ENCODE data around the gene CLIC3.

The CLIC3 gene

GRCh38 chr9:136995772-136996311 is 526 bp downstream of the CLIC3 start:
- H3K4me2 ChIP-seq, result peak overlapping the region; percentile 81 to 93 (median 89)
- peaks cover 68 to 88% (median 79%) of the 10 kb centered on the region in 10 experiments for H3K4me1 ChIP-seq
- H3K36me3 ChIP-seq, result peaks cover 0 to 19% (median 8%) of the 10 kb centered on the region in 11 experiments; a peak in 10 of 22 replicates
- H3K27me3 ChIP-seq, result no peaks in the 10 kb centered on the region; a peak in 1 of 22 replicates
- H3K9me3 ChIP-seq (replicated peaks in 1 of 11), result no peaks in the 10 kb centered on the region
- H3K27ac ChIP-seq, result peak overlapping the region in 9 of 11 experiments; percentile 32 to 89 (median 76); a peak in 19 of 22 replicates
- H3K9ac ChIP-seq, result peak overlapping the region; percentile 47 to 71 (median 57); a peak in 19 of 22 replicates
- TF ChIP-seq Cebpa-rat (IDR thresholded peaks at IDR 0.05), result no peak
- peaks cover 0 to 32% (median 11%) of the 10 kb centered on the region in 11 experiments; a peak in 14 of 22 replicates for H4K20me1 ChIP-seq
- H3K4me3 ChIP-seq, result peak overlapping the region in 2 of 10 experiments; percentile 40 to 44; a peak in 4 of 20 replicates

- no peak overlapping the region for H3K27ac ChIP-seq
- TF ChIP-seq Cebpa-rat (IDR thresholded peaks at IDR 0.05), result no peak
- H3K4me2 ChIP-seq, result peak overlapping the region in 8 of 11 experiments; percentile 81 to 92 (median 89); a peak in 13 of 22 replicates
- peaks cover 0 to 19% (median 8%) of the 10 kb centered on the region in 11 experiments; a peak in 10 of 22 replicates for H3K36me3 ChIP-seq
- H4K20me1 ChIP-seq, result peaks cover 0 to 32% (median 11%) of the 10 kb centered on the region in 11 experiments; a peak in 14 of 22 replicates
- H3K27me3 ChIP-seq, result no peaks in the 10 kb centered on the region; a peak in 2 of 22 replicates
- no peak overlapping the region; a peak in 1 of 22 replicates for H3K9ac ChIP-seq
- no peak overlapping the region for H3K4me3 ChIP-seq
- no peaks in the 10 kb centered on the region for H3K9me3 ChIP-seq (replicated peaks in 1 of 11)
- H3K4me1 ChIP-seq, result peaks cover 64 to 84% (median 75%) of the 10 kb centered on the region in 10 experiments
Observed at GRCh38 chr9:136995362-136995761, 1.0 kb downstream of the CLIC3 start.

GRCh38 chr9:136994888-136995230 is 1.5 kb downstream of the CLIC3 start:
- H3K27ac ChIP-seq, result no peak overlapping the region
- peaks cover 59 to 79% (median 70%) of the 10 kb centered on the region in 10 experiments for H3K4me1 ChIP-seq

GRCh38 chr9:136994180-136994887 is 2.0 kb downstream of the CLIC3 start:
- Histone ChIP-seq H3K27ac (0 out of 22 replicates have a peak overlapping the region, but pooled peaks of 1 of the 11 experiments have one; percentile 14), H3K27me3 (no peaks in the 10 kb centered on the region; a peak in 2 of 22 replicates), H3K4me2 (peak overlapping the region; percentile 96 to 100 (median 99); a peak in 18 of 22 replicates), H4K20me1 (peaks cover 0 to 32% (median 11%) of the 10 kb centered on the region in 11 experiments; a peak in 14 of 22 replicates), H3K9me3 (replicated peaks in 1 of 11) (no peaks in the 10 kb centered on the region), H3K9ac (peak overlapping the region in 8 of 11 experiments; percentile 82 to 90 (median 85); a peak in 10 of 22 replicates), H3K4me3 (peak overlapping the region in 1 of 10 experiments; percentile 85; a peak in 1 of 20 replicates), H3K36me3 (peaks cover 0 to 19% (median 8%) of the 10 kb centered on the region in 11 experiments; a peak in 10 of 22 replicates), H3K4me1 (peaks cover 54 to 73% (median 64%) of the 10 kb centered on the region in 10 experiments)
- TF ChIP-seq Cebpa-rat (IDR thresholded peaks at IDR 0.05), result no peak

More at GRCh38 chr9:136994888-136995230, 1.5 kb downstream of the CLIC3 start:
- H3K9ac ChIP-seq, result no peak overlapping the region
- H3K4me3 ChIP-seq, result no peak overlapping the region
- H4K20me1 ChIP-seq, result peaks cover 0 to 32% (median 11%) of the 10 kb centered on the region in 11 experiments; a peak in 14 of 22 replicates
- no peak for TF ChIP-seq Cebpa-rat (IDR thresholded peaks at IDR 0.05)
- H3K9me3 ChIP-seq (replicated peaks in 1 of 11), result no peaks in the 10 kb centered on the region
- H3K27me3 ChIP-seq, result no peaks in the 10 kb centered on the region; a peak in 2 of 22 replicates
- H3K36me3 ChIP-seq, result peaks cover 0 to 19% (median 8%) of the 10 kb centered on the region in 11 experiments; a peak in 10 of 22 replicates
- H3K4me2 ChIP-seq, result peak overlapping the region in 5 of 11 experiments; percentile 81 to 92 (median 89); a peak in 6 of 22 replicates

- no peaks in the 10 kb centered on the region for H3K9me3 ChIP-seq (replicated peaks in 1 of 11)
- H3K27ac ChIP-seq, result peak overlapping the region in 10 of 11 experiments; percentile 66 to 90 (median 82); a peak in 21 of 22 replicates
- H3K27me3 ChIP-seq, result peaks cover 0 to 12% (median under 1%) of the 10 kb centered on the region in 11 experiments; a peak in 6 of 22 replicates
- peaks cover 0 to 32% (median 11%) of the 10 kb centered on the region in 11 experiments; a peak in 14 of 22 replicates for H4K20me1 ChIP-seq
- peaks cover 0 to 19% (median 8%) of the 10 kb centered on the region in 11 experiments; a peak in 10 of 22 replicates for H3K36me3 ChIP-seq
- no peak for TF ChIP-seq Cebpa-rat (IDR thresholded peaks at IDR 0.05)
- peak overlapping the region; percentile 96 to 100 (median 99) for H3K4me2 ChIP-seq
- H3K4me3 ChIP-seq, result peak overlapping the region; percentile 64 to 88 (median 81)
- H3K9ac ChIP-seq, result peak overlapping the region; percentile 80 to 90 (median 85)
- H3K4me1 ChIP-seq, result peaks cover 39 to 59% (median 50%) of the 10 kb centered on the region in 10 experiments
Observed at GRCh38 chr9:136992819-136993369, 3.5 kb downstream of the CLIC3 start.

GRCh38 chr9:136991993-136992818 is 4.2 kb downstream of the CLIC3 start, which contains the start of gene PAXX:
Gene PAXX (plus strand): TSS chr9:136992422. CDS start chr9:136992444, 22 bp downstream.
- Histone ChIP-seq H3K27ac (peak within 1 kb of the TSS in 10 of 11 experiments; percentile 66 to 90 (median 82); a peak in 21 of 22 replicates), H3K4me2 (peak within 1 kb of the TSS; percentile 96 to 100 (median 99)), H3K9ac (peak within 1 kb of the TSS; percentile 80 to 90 (median 85)), H4K20me1 (peaks cover 0 to 32% (median 11%) of the 10 kb centered on the region in 11 experiments; a peak in 14 of 22 replicates), H3K4me1 (peaks cover 32 to 52% (median 43%) of the 10 kb centered on the region in 10 experiments), H3K4me3 (peak within 1 kb of the TSS; percentile 64 to 88 (median 81)), H3K36me3 (peaks cover 0 to 19% (median 8%) of the 10 kb centered on the region in 11 experiments; a peak in 10 of 22 replicates), H3K9me3 (replicated peaks in 1 of 11) (no peaks in the 10 kb centered on the region), H3K27me3 (peaks cover 0 to 18% (median 7%) of the 10 kb centered on the region in 11 experiments; a peak in 14 of 22 replicates)
- no peak for TF ChIP-seq Cebpa-rat (IDR thresholded peaks at IDR 0.05)

GRCh38 chr9:136990242-136990911 is 6.0 kb downstream of the CLIC3 start:
- Histone ChIP-seq H3K4me3 (no peak overlapping the region), H3K4me1 (peaks cover 16 to 34% (median 26%) of the 10 kb centered on the region in 10 experiments), H3K4me2 (no peak overlapping the region), H3K9me3 (replicated peaks in 1 of 11) (no peaks in the 10 kb centered on the region), H3K36me3 (peaks cover 0 to 18% (median 8%) of the 10 kb centered on the region in 11 experiments; a peak in 10 of 22 replicates), H3K27me3 (peaks cover 11 to 36% (median 25%) of the 10 kb centered on the region in 11 experiments), H3K27ac (no peak overlapping the region), H3K9ac (no peak overlapping the region), H4K20me1 (peaks cover 0 to 20% (median 11%) of the 10 kb centered on the region in 11 experiments; a peak in 14 of 22 replicates)
- TF ChIP-seq Cebpa-rat (IDR thresholded peaks at IDR 0.05), result no peak

Measured in BLaER1 treated with 17β-estradiol and CSF1 and Interleukin-3, amounts not matched to agents 10 nM and 100 nM (cell line).